Panc1 (cell line): ENCODE measurements around the gene FBXO4.

Experiments
- POLR2AphosphoS5 ChIP-seq: IDR thresholded peaks from 2 replicates; pipeline ENCODE4 v1.6.1; 2012; ENCODE audit warnings: mild to moderate bottlenecking, low read depth, low read length, moderate library complexity
- TF ChIP-seq, protein P1 (sequence below): fragments of 450-650 bp; IDR thresholded peaks from 2 replicates; pipeline ENCODE4 v1.5.1; 2017; ENCODE audit warnings: mild to moderate bottlenecking

GRCh38 chr5:41908374-41909079 is 16.6 kb upstream of the FBXO4 start:
- TF ChIP-seq, protein P1, sequence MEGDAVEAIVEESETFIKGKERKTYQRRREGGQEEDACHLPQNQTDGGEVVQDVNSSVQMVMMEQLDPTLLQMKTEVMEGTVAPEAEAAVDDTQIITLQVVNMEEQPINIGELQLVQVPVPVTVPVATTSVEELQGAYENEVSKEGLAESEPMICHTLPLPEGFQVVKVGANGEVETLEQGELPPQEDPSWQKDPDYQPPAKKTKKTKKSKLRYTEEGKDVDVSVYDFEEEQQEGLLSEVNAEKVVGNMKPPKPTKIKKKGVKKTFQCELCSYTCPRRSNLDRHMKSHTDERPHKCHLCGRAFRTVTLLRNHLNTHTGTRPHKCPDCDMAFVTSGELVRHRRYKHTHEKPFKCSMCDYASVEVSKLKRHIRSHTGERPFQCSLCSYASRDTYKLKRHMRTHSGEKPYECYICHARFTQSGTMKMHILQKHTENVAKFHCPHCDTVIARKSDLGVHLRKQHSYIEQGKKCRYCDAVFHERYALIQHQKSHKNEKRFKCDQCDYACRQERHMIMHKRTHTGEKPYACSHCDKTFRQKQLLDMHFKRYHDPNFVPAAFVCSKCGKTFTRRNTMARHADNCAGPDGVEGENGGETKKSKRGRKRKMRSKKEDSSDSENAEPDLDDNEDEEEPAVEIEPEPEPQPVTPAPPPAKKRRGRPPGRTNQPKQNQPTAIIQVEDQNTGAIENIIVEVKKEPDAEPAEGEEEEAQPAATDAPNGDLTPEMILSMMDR = no peak
- TF ChIP-seq POLR2AphosphoS5 = no peak
